Subcutaneous adipose tissue (tissue), 4 donors: ENCODE measurements around the gene CLEC4M. TPM values are rescaled to one million over a fixed set of nuclear protein-coding genes. Genes with fewer than 3 reads are reported as not detected.

Experiments
- CTCF ChIP-seq: fragments of 450-650 bp; IDR thresholded peaks from one replicate; pipeline ENCODE4 v1.5.1; 2016; ENCODE audit warnings: low read depth, mild to moderate bottlenecking, control low read depth, antibody characterized with exemption, moderate library complexity
- total RNA-seq, 4 donors: library from RNA; depleted of rRNA; stranded (reverse); fragments of >200 nt; gene quantifications; one replicate each; pipeline ENCODE4 v1.1.0, GENCODE V29; 2016

Gene CLEC4M
- total RNA-seq, 4 donors from 2014 or later = not detected

GRCh38 chr19:7748171-7748570, 14.9 kb upstream of the CLEC4M start:
- TF ChIP-seq CTCF = no peak

DNA sequence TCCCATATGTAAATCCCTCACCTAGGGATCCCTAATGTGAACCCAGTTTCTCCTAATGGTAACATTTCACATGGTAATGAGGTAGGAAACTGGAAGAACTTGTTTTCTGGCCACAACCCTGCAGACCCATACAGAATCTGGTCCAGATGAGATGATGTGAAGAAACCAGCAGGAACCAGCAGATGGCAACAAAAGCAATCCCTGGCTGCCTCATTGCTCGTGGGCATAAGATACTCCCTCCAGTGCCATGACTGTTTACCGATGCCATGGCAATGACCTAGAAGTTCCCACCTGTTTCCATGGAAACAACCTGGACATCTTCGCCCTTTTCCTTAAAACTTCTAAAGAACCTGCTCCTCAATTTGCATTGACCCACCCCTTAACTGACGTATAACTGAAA, 14.3 kb upstream of the CLEC4M start:
- no peak for TF ChIP-seq CTCF

- TF ChIP-seq CTCF = no peak
Measured at GRCh38 chr19:7751157-7751783, 11.8 kb upstream of the CLEC4M start.

GRCh38 chr19:7756258-7756657, 6.8 kb upstream of the CLEC4M start:
- no peak for TF ChIP-seq CTCF

DNA sequence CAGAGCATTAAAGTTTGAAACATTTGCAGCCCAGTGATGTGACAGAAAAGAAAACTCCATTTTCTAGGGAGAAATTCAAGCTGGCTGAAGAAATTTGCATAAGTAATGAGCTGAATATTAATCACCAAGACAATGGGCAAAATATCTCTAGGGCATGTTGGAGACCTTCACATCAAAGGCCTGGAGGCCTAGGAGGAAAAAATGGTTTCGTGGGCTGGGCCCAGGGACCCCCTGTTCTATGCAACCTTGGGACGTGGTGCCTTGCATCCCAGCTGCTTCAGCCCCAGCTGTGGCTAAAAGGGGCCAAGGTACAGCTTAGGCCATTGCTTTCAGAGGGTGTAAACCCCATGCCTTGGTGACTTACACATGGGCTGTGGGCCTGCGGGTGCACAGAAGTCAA, 5.7 kb upstream of the CLEC4M start:
- no peak for TF ChIP-seq CTCF

DNA sequence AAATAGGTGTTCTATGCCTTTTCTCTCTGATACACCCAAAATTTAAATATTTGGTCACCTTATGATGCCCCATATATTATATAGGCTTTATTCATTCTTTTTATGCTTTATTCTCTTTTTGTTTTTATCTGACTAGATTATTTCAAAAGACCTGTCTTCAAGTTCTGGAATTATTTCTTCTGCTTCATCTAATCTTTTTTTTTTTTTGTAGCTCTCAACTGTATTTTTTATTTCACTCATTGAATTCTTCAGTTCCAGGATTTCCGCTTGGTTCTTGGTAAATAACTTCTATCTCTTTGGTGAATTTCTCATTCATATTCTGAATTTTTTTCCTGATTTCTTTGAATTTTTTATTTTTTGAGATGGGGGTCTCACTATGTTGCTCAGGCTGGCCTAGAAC, 3.9 kb upstream of the CLEC4M start:
- TF ChIP-seq CTCF = no peak

DNA sequence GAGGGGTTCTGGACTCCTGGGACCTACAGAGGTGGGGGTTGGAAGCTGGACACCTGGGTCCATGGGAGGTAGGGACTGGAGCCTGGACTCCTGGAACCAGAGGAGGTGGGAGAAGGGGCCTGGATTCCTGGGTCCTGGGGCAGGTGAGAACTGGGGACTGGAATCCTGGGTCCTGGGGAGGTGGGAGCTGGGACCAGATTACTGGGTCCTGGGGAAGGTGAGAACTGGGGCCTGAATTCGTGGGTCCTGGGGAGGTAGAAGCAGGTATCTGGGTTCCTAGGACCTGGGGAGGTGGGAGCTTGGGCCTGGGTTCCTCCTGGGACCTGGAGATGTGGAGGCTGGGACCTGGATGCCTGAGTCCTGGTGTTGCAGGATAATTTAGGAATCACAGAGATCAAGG, 653 bp downstream of the CLEC4M start:
- TF ChIP-seq CTCF = no peak
